Adrenal gland (tissue), 5 donors: Measurements from ENCODE around the gene PATJ.

ENCODE experiments used
- CTCF ChIP-seq, 6 experiments: fragments of 450-650 bp in 4 of 6; fragments of 200-600 bp in 2 of 6; sonication (generic) in 1 of 6; IDR thresholded peaks; 1 replicate in 5 of 6; 2 replicates in 1 of 6; pipeline versions ENCODE4 v1.5.1 to v1.8.0; 2016 to 2021; ENCODE audit warnings: antibody characterized with exemption in 6 of 6, mild to moderate bottlenecking in 2 of 6, moderate library complexity in 1 of 6
- POLR2A ChIP-seq, 2 donors: fragments of 450-650 bp; IDR thresholded peaks; one replicate each; pipeline ENCODE4 v1.6.1; 2017; ENCODE audit warnings: antibody characterized with exemption in 2 of 2, mild to moderate bottlenecking in 2 of 2, moderate library complexity in 1 of 2
- donor health status: DM: no; HTN: no; CAD: no.

GRCh38 chr1:61887931-61888564, 145.8 kb downstream of the PATJ start:
- TF ChIP-seq CTCF (IDR thresholded peaks at IDR 0.05) = no peak
- no peak for TF ChIP-seq POLR2A (IDR thresholded peaks at IDR 0.05)
